Spleen (tissue), 11 donors: ENCODE measurements around the gene YKT6. TPM values are rescaled to one million over a fixed set of nuclear protein-coding genes. Genes with fewer than 3 reads are reported as not detected.
A peak's percentile ranks its signal among the peaks of the same experiment; 100 is the strongest.

ENCODE experiments used
- DNase-seq: peaks from one replicate; pipeline ENCODE4 v3.0.0-alpha.2; 2020
- H3K27ac ChIP-seq, 8 donors: fragments of 200-600 bp; sonication (generic) in 7 of 8; 1 replicate in 4 of 8; 2 replicates in 4 of 8; pipeline versions ENCODE4 v1.5.0 to v1.8.0; 2016 to 2021; ENCODE audit warnings: inconsistent platforms in 4 of 8, mild to moderate bottlenecking in 4 of 8, moderate library complexity in 1 of 8
- H3K27me3 ChIP-seq, 7 donors: fragments of 200-600 bp; sonication (generic) in 6 of 7; replicated peaks in 1 of 7; 1 replicate in 4 of 7; 2 replicates in 3 of 7; pipeline versions ENCODE4 v1.5.0 to v1.8.0; 2016 to 2021; ENCODE audit warnings: inconsistent platforms in 3 of 7, mild to moderate bottlenecking in 1 of 7
- H3K36me3 ChIP-seq, 6 donors: fragments of 200-600 bp; sonication (generic) in 5 of 6; 1 replicate in 4 of 6; 2 replicates in 2 of 6; pipeline versions ENCODE4 v1.5.0 to v1.8.0; 2016 to 2021; ENCODE audit warnings: inconsistent platforms in 2 of 6
- H3K4me1 ChIP-seq, 6 donors: fragments of 200-600 bp; sonication (generic) in 5 of 6; 1 replicate in 3 of 6; 2 replicates in 3 of 6; pipeline versions ENCODE4 v1.5.0 to v1.8.0; 2016 to 2021; ENCODE audit warnings: inconsistent platforms in 3 of 6
- H3K4me3 ChIP-seq, 8 donors: fragments of 200-600 bp; sonication (generic) in 7 of 8; 1 replicate in 4 of 8; 2 replicates in 4 of 8; pipeline versions ENCODE4 v1.5.0 to v1.8.0; 2016 to 2021; ENCODE audit warnings: inconsistent platforms in 4 of 8, mild to moderate bottlenecking in 4 of 8, moderate library complexity in 2 of 8
- H3K9me3 ChIP-seq, 8 donors: fragments of 200-600 bp; sonication (generic) in 7 of 8; 1 replicate in 4 of 8; 2 replicates in 4 of 8; pipeline versions ENCODE4 v1.5.0 to v1.8.0; 2016 to 2021; ENCODE audit warnings: inconsistent platforms in 4 of 8
- POLR2A ChIP-seq, 3 donors: fragments of 450-650 bp; IDR thresholded peaks; one replicate each; pipeline ENCODE4 v1.5.1; 2017; ENCODE audit warnings: antibody characterized with exemption in 3 of 3, mild to moderate bottlenecking in 1 of 3
- POLR2AphosphoS5 ChIP-seq, 3 donors: sonication (generic); formaldehyde crosslinking; IDR thresholded peaks; one replicate each; pipeline ENCODE4 v1.5.1; 2017; ENCODE audit warnings: antibody characterized with exemption in 3 of 3
- WGBS, 5 donors: extraction: QIAGEN DNeasy Blood & Tissue Kit in 3 of 5; methylation state at CpG; one replicate each; pipeline versions ENCODE4 v1.1.5 to v1.1.7; 2013 to 2018; 5-methylcytosine and 5-hydroxymethylcytosine counted together
- intact Hi-C: fragments of 100-400 bp; cut with DNase I; formaldehyde crosslinking; loops from one replicate; pipeline ENCODE4 v1.15.0; 2023; ENCODE audit warnings: low total_unique reads
- polyA plus RNA-seq, 3 donors: library from polyadenylated mRNA; stranded (reverse); fragments of 200-250 nt; gene quantifications; one replicate each; pipeline ENCODE4 v1.2.1, GENCODE V29; 2013
- total RNA-seq, 7 donors: library from RNA; depleted of rRNA in 3 of 7; stranded (reverse); fragments of >200 nt in 3 of 7; fragmentation: NEBNext Ultra II Directional in 4 of 7; extraction: Animal tissue kit (Norgen Biotek cat#: 25700) in 4 of 7; gene quantifications; one replicate each; pipeline versions ENCODE4 v1.1.0 to v1.2.1, GENCODE V29; 2016 to 2021
- TF ChIP-seq, protein P1 (sequence below), 11 experiments: fragments of 200-600 bp in 7 of 11; fragments of 450-650 bp in 4 of 11; sonication (generic) in 4 of 11; IDR thresholded peaks in 8 of 11; conservative IDR thresholded peaks in 3 of 11; 1 replicate in 7 of 11; 2 replicates in 4 of 11; pipeline versions ENCODE4 v1.4.0 to v1.8.0; 2016 to 2021; ENCODE audit warnings: antibody characterized with exemption in 11 of 11, inconsistent platforms in 4 of 11, mild to moderate bottlenecking in 1 of 11
- donor health status: healthy with polysubstance abuse.
- donor health status: DM: no; HTN: no; CAD: no; lungs with moderate emphysema.
- donor health status: DM: no; HTN: no; CAD: no.
- donor health status: Bipolar disorder and iron deficiency.
- donor health status: healthy.
- donor health status: DM: no; HTN: no; CAD: no.
- donor health status: DM: yes; HTN: yes; CAD: no.

YKT6 gene
- total and polyA plus RNA-seq, 10 donors = 26.9 to 66.4 (median 55.4) TPM

DNA sequence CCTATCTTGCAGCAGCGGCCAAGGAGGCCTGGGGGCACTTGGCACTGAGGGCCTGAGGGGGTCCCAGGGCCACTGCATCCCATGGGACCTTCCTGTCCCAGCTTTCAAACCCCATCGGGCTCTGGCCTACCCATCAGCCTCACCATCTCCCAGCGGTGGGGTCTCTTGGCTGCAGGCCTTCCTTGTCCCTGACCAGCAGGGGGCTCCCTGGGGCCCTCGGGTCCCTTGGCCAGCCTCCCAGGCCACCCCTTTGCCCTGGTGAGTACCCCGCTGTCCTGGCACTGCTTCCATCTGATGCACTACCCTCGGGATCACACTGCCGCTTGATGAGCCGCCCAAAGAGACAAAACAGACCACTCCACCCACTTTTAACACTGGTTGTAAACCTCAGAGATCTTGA lies 43.5 kb downstream of the YKT6 start:
- TF ChIP-seq, protein P1, sequence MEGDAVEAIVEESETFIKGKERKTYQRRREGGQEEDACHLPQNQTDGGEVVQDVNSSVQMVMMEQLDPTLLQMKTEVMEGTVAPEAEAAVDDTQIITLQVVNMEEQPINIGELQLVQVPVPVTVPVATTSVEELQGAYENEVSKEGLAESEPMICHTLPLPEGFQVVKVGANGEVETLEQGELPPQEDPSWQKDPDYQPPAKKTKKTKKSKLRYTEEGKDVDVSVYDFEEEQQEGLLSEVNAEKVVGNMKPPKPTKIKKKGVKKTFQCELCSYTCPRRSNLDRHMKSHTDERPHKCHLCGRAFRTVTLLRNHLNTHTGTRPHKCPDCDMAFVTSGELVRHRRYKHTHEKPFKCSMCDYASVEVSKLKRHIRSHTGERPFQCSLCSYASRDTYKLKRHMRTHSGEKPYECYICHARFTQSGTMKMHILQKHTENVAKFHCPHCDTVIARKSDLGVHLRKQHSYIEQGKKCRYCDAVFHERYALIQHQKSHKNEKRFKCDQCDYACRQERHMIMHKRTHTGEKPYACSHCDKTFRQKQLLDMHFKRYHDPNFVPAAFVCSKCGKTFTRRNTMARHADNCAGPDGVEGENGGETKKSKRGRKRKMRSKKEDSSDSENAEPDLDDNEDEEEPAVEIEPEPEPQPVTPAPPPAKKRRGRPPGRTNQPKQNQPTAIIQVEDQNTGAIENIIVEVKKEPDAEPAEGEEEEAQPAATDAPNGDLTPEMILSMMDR (IDR thresholded peaks at IDR 0.05 in 8 of 11, conservative IDR thresholded peaks at IDR 0.05 in 3 of 11) = peak in 7 of 11 experiments; percentile 38 to 67 (median 62)
- TF ChIP-seq POLR2AphosphoS5 (IDR thresholded peaks at IDR 0.05) = no peak
- H3K9me3 ChIP-seq = no peaks in the 10 kb centered on the region
- H3K27me3 ChIP-seq = peaks cover 0 to 6% (median 0%) of the 10 kb centered on the region in 7 donors

DNA sequence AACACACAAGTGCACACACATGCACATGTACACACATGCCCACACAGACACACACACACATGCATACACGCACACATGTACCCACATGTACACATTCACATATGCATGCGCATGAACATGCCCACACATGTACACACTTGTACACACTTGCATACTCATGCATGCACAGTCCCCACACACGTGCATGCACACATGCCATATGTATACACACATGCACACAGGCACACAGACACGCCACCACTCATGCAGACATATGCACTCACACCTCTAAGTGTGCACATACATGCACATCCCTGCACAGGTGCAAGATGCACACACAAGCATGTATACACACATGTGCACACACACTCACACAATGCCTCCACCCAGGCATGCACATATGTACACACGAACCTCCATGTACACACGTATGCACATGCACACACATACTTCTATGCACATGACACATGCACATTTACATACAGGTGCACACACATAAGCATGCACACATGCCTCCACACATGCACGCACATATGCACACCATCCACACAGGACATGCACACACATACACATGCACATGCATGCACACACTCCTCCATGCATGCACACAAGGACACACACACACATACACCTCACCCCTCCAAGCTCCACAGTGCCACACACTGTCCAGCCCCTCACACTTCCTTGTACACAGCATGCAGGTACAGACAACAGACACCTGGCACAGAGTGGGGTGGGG lies 45.8 kb downstream of the YKT6 start:
- Histone ChIP-seq H3K36me3 (no peaks in the 10 kb centered on the region), H3K4me3 (no peak overlapping the region), H3K4me1 (peaks cover 0 to 2% (median under 1%) of the 10 kb centered on the region in 6 donors), H3K27ac (no peak overlapping the region), H3K27me3 (no peaks in the 10 kb centered on the region), H3K9me3 (no peaks in the 10 kb centered on the region)
- no peak for TF ChIP-seq POLR2A (IDR thresholded peaks at IDR 0.05)
- TF ChIP-seq POLR2AphosphoS5 (IDR thresholded peaks at IDR 0.05) = no peak
- TF ChIP-seq, protein P1 (IDR thresholded peaks at IDR 0.05 in 8 of 11, conservative IDR thresholded peaks at IDR 0.05 in 3 of 11) = no peak
- WGBS, 5 donors = 90 to 95% (median 95%) methylated on average over 7 of the region's 7 CpGs
- no peak for DNase-seq
- intact Hi-C loops = no loop called here

More for the DNA sequence above, 43.5 kb downstream of the YKT6 start:
- Histone ChIP-seq H3K4me1 (peaks cover 0 to 11% (median 7%) of the 10 kb centered on the region in 6 donors), H3K4me3 (no peak overlapping the region), H3K36me3 (no peaks in the 10 kb centered on the region), H3K27ac (no peak overlapping the region)
- no peak for DNase-seq
- intact Hi-C loops = loop anchor here (5.0 kb wide), 1 partner anchor 233 kb away; no protein-coding TSS in a partner anchor
- 43 to 65% (median 57%) methylated on average over 3 to 8 of the region's 8 CpGs for WGBS, 5 donors

DNA sequence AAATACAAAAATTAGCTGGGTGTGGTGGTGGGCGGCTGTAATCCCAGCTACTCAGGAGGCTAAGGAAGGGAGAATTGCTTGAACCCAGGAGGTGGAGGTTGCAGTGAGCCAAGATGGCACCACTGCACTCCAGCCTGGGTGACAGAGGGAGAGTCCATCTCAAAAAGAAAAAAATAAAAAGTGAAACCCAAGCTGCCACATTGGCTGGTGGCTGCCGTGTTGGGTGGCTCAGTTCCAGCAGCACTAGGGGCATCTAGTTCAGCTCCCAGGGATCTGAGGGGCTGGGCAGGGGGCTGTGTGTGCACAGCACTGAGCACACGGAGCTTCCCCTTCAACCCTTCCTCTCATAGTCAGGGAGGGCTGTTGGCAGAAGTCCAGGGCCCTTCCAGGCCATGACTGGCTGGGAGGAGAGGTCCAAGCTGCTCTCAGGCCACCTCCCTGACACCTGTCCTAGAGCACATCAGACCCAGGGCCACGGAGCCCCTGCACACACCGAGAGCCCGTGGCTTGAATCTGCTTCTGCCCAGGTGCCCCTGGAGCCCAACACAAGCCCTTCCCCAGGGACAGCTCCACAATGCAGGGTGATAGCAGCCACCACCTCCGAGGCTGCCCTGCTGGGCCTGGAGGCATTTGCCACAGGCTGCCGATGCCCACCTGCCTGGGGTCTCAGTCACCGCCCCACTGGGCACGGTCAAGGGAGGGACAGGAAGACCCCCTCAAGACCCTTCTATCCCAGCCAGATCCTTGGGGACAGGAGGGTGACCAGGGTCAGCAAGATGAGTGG lies 47.3 kb downstream of the YKT6 start:
- no peak overlapping the region for H3K4me3 ChIP-seq
- 65 to 88% (median 80%) methylated on average over 4 to 10 of the region's 10 CpGs for WGBS, 5 donors
- intact Hi-C loops = no loop called here
- no peaks in the 10 kb centered on the region for H3K27me3 ChIP-seq
- H3K4me1 ChIP-seq = no peaks in the 10 kb centered on the region
- no peaks in the 10 kb centered on the region for H3K36me3 ChIP-seq
- TF ChIP-seq, protein P1 (IDR thresholded peaks at IDR 0.05 in 8 of 11, conservative IDR thresholded peaks at IDR 0.05 in 3 of 11) = no peak
- no peak for TF ChIP-seq POLR2A (IDR thresholded peaks at IDR 0.05)
- no peak overlapping the region for H3K27ac ChIP-seq
- H3K9me3 ChIP-seq = no peaks in the 10 kb centered on the region
- DNase-seq = no peak

DNA sequence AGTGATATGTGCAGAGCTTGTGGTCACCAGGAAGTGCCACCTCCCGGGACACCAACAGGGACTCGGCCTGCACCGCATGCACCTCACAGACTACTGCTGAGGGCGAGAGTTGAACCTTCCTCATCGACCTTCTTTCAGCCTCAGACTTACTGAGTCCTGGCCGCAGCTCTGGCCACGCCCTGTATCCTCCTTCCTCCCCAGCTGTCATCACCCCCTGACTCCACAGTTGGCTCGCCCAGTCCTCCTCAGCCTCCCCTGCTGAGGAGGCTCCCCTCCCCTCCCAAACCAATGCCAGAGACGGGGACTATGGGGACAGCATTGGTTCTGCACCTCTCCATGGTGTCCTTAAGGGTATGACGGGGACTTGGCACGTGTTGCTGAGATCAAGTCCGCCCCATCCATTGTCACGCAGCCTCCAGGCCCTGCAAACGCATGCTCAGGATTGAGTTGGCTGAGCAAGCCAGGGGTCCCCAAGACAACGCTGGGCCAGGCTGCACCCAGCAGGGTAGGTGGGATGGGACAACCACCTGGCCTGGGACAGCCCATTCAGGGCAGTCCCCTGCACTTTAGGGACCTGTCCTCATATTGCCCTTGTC lies 49.0 kb downstream of the YKT6 start:
- Histone ChIP-seq H3K4me3 (no peak overlapping the region), H3K4me1 (no peaks in the 10 kb centered on the region), H3K27me3 (no peaks in the 10 kb centered on the region), H3K9me3 (no peaks in the 10 kb centered on the region), H3K36me3 (no peaks in the 10 kb centered on the region), H3K27ac (no peak overlapping the region)
- no peak for TF ChIP-seq POLR2AphosphoS5 (IDR thresholded peaks at IDR 0.05)
- TF ChIP-seq POLR2A (IDR thresholded peaks at IDR 0.05) = no peak
- TF ChIP-seq, protein P1 (IDR thresholded peaks at IDR 0.05 in 8 of 11, conservative IDR thresholded peaks at IDR 0.05 in 3 of 11) = no peak
- 82 to 90% (median 85%) methylated on average over 15 of the region's 15 CpGs for WGBS, 5 donors
- no peak for DNase-seq
- intact Hi-C loops = no loop called here
